ENCODE data around the gene TNS1.

DNA sequence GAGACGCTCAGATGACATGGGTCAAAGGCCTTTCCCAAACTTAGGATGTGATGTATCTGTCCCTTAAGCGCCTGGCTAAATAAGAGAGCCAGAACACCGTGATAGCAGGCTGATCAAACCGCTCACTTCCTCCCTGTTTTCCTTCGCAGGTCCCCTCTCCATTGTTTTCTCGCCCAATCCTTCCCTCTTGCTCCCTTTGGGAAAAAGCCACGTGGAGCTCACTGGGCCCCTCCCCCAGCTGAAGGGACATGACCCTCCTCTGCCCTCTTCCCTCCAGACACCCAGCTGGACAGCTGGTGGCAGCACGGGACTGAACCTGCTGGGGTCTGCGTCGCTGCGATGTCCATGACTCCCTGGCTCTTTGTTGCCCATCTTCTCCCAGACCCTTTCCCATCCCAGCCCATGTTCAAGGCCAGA, 201.7 kb downstream of the TNS1 start:
- TF ChIP-seq, protein P1, sequence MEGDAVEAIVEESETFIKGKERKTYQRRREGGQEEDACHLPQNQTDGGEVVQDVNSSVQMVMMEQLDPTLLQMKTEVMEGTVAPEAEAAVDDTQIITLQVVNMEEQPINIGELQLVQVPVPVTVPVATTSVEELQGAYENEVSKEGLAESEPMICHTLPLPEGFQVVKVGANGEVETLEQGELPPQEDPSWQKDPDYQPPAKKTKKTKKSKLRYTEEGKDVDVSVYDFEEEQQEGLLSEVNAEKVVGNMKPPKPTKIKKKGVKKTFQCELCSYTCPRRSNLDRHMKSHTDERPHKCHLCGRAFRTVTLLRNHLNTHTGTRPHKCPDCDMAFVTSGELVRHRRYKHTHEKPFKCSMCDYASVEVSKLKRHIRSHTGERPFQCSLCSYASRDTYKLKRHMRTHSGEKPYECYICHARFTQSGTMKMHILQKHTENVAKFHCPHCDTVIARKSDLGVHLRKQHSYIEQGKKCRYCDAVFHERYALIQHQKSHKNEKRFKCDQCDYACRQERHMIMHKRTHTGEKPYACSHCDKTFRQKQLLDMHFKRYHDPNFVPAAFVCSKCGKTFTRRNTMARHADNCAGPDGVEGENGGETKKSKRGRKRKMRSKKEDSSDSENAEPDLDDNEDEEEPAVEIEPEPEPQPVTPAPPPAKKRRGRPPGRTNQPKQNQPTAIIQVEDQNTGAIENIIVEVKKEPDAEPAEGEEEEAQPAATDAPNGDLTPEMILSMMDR (IDR thresholded peaks at IDR 0.05), result no peak
- no peak for TF ChIP-seq POLR2AphosphoS5 (IDR thresholded peaks at IDR 0.05; ENCODE audit: low read depth, low read length)
- TF ChIP-seq, protein P2, sequence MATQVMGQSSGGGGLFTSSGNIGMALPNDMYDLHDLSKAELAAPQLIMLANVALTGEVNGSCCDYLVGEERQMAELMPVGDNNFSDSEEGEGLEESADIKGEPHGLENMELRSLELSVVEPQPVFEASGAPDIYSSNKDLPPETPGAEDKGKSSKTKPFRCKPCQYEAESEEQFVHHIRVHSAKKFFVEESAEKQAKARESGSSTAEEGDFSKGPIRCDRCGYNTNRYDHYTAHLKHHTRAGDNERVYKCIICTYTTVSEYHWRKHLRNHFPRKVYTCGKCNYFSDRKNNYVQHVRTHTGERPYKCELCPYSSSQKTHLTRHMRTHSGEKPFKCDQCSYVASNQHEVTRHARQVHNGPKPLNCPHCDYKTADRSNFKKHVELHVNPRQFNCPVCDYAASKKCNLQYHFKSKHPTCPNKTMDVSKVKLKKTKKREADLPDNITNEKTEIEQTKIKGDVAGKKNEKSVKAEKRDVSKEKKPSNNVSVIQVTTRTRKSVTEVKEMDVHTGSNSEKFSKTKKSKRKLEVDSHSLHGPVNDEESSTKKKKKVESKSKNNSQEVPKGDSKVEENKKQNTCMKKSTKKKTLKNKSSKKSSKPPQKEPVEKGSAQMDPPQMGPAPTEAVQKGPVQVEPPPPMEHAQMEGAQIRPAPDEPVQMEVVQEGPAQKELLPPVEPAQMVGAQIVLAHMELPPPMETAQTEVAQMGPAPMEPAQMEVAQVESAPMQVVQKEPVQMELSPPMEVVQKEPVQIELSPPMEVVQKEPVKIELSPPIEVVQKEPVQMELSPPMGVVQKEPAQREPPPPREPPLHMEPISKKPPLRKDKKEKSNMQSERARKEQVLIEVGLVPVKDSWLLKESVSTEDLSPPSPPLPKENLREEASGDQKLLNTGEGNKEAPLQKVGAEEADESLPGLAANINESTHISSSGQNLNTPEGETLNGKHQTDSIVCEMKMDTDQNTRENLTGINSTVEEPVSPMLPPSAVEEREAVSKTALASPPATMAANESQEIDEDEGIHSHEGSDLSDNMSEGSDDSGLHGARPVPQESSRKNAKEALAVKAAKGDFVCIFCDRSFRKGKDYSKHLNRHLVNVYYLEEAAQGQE (IDR thresholded peaks at IDR 0.05; ENCODE audit: insufficient read depth in 1 of 2, low read depth in 2 of 2, low read length in 1 of 2), result no peak

All from Panc1 (cell line).